ENCODE data around the gene LINC00632.

Gene LINC00632

GRCh38 chrX:140765043-140765784 lies 55.7 kb downstream of the LINC00632 start:
- peak; percentile 16 for DNase-seq

- peak; percentile 24 for DNase-seq
Observed at GRCh38 chrX:140766024-140766611, 56.6 kb downstream of the LINC00632 start.

DNA sequence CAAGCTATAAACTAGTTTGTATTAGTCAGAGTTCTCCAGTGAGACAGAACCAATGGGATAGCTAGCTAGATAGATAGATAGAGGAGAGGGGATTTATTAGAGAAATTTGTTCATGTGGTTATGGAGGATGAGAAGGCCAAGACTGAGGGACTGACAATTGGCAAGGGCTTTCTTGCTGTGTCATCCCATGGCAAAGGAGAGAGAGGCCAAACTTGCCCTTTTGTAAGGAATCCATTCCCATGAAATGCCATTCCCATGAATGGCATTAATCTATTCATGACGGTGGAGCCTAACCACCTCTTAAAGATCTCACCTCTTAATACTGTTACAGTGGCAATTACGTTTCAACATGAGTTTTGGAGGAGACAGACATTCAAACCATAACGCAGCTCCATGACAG lies 58.1 kb downstream of the LINC00632 start:
- no peak for DNase-seq

DNA sequence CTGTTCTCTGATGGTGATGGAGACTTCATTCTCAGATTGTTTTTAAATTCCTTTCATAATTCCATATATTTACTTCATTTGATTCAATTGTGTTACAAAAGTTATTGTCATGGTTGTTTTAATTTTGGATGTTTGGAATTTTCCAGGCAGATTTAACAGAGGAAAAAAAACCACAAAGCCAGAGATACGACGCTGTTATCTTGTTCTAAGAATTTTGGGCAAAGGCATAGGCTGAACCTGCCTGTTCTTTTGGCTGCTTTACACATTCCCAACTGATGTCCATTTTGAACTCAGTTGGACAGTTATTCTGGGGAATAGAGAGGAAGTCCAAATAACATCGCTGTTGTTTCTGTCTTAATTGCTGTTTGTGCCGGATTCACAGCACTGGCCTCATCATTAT lies 65.7 kb downstream of the LINC00632 start:
- DNase-seq: no peak

GRCh38 chrX:140776320-140776719 lies 66.8 kb downstream of the LINC00632 start:
- no peak for DNase-seq

DNA sequence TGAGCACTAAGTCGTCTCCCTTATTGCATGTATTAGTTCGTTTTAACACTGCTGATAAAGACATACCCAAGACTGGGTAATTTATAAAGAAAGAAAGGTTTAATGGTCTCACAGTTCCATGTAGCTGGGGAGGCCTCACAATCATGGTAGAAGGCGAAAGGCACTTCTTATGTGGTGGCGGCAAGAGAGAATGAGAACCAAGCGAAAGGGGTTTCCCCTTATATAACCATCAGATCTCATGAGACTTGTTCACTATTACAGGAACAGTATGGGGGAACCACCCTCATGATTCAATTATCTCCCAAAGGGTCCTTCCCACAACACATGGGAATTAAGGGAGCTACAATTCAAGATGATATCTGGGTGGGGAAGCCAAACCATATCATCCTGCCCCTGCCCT lies 85.1 kb downstream of the LINC00632 start:
- DNase-seq: no peak

GRCh38 chrX:140799216-140799615 lies 89.7 kb downstream of the LINC00632 start:
- no peak for DNase-seq

DNA sequence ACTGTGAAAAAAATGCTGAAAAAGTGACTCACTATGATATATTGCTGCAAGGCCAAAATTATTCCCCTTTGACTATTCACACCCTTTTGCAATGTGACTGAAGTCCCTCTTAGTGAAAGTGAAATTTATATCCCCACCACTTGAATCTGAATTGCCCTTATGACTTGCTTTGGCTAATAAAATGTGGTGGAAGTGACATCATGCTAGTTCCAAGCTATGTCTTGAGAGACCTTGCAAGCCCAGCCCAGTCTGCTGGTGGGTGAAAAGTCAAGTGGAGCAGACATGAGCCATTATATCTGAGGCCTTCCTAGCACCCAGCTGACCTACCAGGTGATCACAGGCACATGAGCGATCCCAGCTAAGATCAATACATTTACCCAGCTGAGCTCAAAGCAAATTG lies 94.7 kb downstream of the LINC00632 start:
- no peak for DNase-seq

GRCh38 chrX:140815868-140816267 lies 106.3 kb downstream of the LINC00632 start:
- no peak for DNase-seq

GRCh38 chrX:140817943-140818342 lies 108.4 kb downstream of the LINC00632 start:
- peak; percentile 1 for DNase-seq

DNA sequence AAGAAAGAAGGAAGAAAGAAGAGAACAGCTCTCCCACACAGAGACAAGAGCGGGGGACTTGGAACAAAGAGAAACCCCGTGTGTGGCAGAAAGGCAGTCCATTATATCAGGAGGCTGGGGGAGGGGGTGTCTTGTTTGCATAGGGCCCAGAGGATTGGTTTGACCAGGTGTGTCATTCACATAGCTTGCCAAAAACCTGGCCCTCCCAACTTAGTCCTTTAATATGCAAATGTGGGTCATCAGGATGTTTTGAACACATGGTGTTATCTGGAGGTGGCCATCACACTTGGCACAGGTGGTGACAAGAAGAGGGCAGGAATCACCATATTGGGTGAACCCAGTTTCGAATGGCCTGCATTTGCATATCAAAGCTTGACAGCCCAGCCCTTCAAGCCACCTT lies 111.7 kb downstream of the LINC00632 start:
- DNase-seq: no peak

GRCh38 chrX:140822184-140822583 lies 112.6 kb downstream of the LINC00632 start:
- DNase-seq: no peak

- no peak for DNase-seq
Observed at GRCh38 chrX:140822861-140823260, 113.3 kb downstream of the LINC00632 start.

DNA sequence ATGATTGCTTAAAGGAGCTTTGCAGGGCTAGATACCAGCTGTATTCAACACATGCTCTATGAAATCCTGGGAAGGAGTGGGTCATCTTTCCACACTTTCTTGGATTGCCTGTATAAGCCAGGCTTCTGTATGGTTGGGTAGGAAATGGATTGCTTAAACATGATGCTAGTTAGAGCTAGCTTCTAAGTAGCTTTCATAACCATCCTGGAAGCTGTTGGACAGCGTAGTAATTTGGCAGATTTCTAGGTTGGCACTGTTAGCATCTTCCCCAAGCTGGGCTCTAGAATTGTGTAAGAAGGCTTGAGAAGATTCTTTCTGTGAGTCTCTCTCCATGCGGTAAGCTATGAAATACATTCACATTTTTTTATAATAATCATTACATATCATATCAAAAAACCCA lies 127.3 kb downstream of the LINC00632 start:
- DNase-seq: no peak

Measured in HCEC 1CT (cell line).